ENCODE data around the gene TM2D1.
"Not testable (repeated sequence)": the region's sequence is repeated elsewhere in the genome, so short reads cannot be mapped to it uniquely, and the experiment has no call there.

TM2D1 gene

DNA sequence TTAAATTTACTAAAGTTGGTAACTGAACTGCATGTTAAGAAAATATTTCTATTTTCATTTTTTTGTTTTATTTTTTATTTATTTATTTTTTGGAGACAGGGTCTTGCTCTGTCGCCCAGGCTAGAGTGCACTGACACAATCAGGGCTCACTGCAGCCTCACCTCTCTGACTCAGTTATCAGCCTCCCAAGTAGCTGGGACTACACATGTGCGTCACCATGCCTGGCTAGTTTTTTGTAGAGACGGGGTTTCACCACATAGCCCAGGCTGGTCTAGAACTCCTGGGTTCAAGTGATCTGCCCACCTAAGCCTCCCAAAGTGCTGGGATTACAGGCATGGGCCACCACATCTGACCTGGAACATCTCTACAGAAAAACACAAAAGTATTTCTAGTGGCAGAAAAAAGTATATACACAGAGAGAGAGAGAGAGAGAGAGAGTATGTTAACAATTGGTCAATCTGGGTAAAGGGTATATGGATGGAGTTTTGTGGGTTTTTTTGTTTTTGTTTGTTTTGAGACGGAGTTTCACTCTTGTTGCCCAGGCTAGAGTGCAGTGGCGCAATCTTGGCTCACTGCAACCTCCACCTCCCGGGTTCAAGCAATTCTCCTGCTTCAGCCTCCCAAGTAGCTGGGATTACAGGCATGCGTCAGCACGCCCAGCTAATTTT is 5.8 kb downstream of the TM2D1 start:
- not testable (repeated sequence) for DNase-seq (ENCODE audit: low read depth, low spot score)

DNA sequence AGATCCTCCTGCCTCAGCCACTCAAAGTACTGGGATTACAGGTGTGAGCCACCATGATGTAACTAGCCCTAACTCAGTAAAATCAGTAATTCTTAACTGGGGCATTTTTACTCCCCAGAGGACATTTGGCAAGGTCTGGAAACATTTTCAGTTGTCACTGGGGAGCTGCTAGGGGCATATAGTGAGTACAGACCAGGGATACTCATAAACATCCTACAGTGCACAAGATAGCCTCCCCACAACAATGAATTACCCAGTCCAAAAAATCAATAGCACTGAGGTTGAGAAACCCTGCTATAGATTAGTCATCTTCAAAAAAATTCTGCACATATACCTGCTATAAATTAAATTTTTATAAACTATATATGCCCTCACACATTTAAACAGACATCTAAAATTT is 13.0 kb downstream of the TM2D1 start:
- DNase-seq (ENCODE audit: low read depth, low spot score) = no peak

DNA sequence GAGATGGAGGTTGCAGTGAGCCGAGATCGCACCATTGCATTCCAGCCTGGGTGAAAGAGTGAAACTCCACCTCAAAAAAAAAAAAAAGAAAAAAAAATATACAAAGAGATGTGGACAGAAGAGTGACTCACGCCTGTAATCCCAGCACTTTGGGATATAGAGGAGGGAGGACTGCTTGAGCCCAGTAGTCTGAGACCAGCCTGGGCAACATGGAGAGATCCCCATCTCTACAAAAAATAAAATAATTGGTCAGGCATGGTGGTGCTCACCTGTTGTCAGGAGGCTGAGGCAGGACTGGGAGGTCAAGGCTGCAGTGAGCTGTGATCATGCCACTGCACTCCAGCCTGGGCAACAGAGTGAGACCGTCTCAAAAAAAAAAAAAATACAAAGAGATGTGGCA is 13.7 kb downstream of the TM2D1 start:
- DNase-seq (ENCODE audit: low read depth, low spot score) = not testable (repeated sequence)

DNA sequence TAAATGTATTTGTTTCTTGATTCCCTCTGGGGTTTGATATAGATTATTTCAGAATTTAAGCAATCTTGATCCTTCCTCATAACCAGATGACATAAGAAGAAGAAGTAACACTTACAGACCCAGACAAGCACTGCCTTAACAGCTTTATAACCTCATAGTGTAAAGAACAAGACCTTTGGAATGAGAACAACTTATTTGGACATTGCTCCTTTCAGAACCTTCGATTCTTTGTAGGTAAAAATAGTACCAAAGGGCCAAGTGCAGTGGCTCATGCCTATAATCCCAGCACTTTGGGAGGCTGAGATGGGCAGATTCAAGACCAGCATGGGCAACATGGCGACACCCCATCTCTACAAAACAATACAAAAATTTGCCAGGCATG is 15.0 kb downstream of the TM2D1 start:
- no peak for DNase-seq (ENCODE audit: low read depth, low spot score)

DNA sequence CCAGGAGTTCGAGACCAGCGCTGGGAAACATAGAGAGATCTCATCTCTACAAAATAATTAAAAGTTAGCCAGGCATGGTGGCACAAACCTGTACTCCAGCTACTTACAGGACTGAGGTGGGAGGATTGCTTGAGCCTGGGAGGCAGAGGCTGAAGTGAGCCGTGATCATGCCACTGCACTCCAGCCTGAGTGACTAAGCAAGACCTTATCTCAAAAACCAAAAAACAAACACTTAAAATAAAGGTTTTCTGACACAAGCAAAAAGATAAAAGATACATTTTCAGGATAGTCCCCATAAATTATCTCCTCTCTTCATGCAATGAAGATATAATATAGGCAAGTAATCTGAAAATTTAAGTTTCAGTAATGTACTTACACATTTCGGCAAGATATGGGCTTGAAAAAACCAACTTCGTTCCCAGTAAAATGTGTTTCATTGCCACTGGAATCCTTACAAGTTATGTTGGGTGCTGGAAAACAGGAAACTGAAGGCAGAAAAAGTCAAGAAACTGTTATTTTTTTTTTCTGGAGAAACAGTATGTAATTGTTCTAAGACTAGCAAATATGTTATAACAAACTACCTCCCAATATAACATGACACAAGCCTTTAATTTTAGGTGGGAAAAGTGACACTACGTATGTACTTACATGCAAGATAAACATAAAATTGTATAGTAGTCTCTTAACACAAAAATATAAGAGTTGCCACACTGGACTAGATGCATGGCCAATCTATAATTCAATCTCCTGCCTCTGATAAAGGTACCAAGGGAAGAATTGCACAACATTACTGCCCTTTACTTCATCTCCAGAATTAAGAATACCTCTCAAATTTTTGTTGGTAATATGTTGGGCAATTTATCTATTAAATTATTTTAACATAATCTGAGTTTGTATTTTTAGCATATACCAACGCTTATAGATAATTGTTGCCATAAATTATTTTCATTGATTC is 15.7 kb downstream of the TM2D1 start:
- DNase-seq (ENCODE audit: low read depth, low spot score) = no peak

DNA sequence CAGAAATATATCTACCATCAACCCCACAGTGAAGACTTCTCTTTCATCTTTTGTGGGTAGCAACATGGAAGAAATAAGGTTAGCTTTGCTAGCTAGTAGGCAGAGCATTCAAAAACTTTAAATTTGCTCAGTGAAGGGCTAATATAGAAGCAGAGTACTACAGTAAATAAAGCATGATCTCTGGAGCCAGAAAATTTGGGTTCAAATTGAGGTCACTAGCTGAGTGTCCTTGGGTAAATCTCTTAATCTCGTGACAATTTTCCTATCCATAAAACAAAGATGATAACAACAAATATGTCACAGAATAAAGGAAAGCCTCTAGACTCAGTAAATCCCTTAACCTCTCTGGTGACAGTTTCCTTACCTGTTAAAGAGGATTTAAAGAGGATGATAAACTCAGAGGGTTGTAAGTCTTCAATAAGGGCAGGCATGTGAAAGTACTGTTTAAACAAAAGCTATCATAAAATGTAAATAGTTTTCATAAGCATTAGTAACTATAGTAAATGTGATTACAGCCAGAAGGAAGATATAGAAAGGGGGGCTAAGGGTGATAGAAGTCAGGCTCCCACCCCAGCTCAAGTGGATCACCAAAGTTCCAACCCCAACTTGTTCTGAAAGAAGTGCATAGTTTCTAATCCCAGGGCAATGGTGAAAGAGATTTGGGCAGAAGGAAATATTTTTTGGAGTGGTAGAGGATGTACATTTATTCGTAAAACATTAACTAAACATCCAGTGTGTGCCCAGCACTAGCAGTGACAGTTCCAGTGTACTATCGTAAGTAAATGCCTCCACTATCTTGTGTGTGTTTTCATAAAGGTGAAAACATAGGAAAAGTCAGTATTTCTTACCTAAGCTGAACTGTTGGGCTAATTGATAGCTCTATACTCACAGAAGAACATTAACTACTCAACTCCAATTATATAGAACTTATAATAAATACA is 24.8 kb downstream of the TM2D1 start:
- no peak for DNase-seq (ENCODE audit: low read depth, low spot score)

DNA sequence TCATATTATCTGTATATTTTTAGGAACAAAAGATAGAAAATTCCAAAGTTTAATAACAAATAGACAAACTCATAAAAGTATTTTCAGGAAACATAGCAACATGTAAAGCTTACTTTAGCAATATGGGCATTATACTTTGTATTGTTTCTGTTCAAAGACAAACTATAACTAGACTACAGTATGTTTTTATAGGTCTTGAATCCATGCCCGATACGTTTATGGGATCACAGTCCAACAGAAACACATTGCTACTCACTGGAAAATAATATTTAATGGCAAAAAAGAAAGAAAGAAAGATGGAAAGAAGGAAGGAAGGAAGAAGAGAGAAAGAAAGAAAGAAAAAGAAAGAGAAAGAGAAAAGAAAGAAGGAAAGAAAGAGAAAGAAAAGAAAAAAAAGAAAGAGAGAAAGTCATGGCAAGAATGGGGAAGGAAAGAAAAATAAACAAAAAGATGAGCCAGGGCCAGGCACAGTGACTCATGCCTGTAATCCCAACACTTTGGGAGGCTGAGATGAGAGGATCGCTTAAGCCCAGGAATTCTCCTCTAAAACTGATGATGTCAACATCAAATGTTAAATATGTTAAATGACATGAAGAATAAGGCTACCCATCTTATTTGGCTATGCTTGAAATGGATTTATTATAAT is 32.7 kb downstream of the TM2D1 start:
- peak; percentile 10 for DNase-seq (ENCODE audit: low read depth, low spot score)

DNA sequence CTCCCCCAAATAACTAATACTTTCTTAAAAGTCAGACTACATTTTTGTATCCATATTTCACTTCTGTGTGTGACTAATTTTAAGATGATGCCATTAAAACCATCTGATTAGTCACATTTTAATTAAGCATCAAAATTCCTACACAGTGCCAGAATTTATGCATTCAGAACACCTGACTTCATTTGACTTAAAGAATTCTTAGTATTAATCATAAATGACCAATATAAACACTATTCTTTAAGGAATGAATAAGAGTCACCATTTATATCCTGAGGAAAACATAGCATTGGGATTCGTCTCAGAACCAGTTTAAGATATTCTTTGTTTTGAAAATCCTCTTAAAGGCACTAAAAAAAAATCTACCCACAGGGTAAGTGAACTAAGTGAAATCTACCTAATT is 37.0 kb downstream of the TM2D1 start:
- DNase-seq (ENCODE audit: low read depth, low spot score) = no peak

DNA sequence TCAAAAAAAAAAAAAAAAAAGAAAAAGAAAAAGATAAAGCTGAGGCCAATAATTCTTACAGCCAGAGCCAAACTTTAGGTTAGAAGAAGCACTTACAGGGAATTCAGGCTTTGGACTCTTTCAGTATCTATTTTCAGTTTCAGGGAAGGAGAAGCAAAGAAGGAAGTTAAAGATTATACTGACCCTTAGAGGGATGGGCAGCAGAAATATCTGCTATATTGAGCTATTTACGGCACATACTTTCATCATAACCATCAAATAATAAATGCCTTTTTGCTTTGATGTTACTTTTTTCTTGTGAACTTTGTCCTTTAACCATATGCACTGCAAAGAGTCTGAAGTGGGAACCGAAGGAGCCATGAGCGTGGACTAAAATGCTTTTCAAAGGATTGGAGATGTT is 42.0 kb downstream of the TM2D1 start:
- no peak for DNase-seq (ENCODE audit: low read depth, low spot score)

DNA sequence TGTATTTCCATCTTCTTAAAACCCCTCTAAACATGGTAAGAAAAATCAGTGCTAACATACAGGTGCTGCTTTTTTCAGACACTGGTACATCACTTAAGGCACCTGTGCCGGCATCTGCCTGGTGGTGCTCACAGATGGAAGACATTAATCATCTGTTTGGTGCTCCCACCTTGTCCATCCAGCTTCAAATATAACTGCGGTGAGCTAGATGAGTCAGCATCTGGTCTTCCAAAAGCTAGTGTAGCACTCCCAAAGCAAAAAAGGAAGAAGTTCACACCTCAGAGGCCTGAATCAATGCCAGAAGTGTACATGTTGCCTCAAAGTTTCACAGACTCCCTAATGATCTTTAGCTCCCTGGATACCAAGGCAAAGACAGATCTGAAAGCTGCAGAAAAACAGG is 44.4 kb downstream of the TM2D1 start:
- DNase-seq (ENCODE audit: low read depth, low spot score) = no peak

DNA sequence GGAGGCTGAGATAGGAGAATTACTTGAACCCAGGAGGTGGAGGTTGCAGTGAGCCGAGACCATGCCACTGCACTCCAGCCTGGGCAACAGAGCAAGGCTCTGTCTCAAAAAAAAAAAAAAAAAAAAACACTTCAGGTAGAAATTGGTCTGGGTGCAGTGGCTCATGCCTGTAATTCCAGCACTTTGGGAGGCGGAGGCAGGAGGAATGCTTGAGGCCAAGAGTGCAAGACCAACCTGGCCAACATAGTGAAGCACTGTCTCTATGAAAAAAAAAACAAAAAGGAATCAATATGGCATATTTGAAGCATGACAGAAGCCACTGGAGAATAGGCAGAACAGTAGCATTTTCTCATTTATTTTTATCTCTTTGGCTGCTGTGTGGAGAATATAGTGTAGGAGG is 48.1 kb downstream of the TM2D1 start:
- not testable (repeated sequence) for DNase-seq (ENCODE audit: low read depth, low spot score)

DNA sequence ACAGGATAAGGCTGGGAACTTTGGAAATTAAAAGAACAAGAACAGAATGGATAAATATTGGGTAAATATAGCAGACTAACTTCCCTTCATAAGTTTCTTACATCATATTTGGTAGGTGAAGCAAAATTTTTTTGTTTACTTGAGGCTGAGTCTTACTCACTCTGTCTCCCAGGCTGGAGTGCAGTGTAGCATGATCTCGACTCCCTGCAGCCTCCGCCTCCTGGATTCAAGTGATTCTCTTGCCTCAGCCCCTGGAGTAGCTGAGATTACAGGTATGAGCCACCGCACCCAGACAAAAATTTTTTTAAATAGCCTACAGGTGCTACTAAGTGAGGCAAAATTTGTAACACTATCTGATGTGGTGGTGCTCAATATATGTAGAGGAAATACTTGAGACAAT is 50.7 kb downstream of the TM2D1 start:
- DNase-seq (ENCODE audit: low read depth, low spot score) = no peak

DNA sequence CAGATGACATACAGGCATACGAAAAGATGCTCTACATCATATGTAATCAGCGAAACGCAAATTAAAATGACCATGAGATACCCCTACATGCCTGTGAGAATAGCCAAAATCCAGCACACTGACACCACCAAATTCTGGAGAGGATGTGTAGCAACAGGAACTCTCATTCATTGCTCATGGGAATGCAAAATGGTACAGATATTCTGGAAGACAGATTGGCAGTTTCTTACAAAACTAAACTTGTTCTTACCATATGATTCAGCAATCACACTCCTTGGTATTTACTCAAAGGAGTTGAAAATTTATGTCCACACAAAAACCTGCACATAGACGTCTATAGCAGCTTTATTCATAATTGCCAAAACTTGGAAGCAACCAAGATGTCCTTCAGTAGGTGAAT is 52.6 kb downstream of the TM2D1 start:
- no peak for DNase-seq (ENCODE audit: low read depth, low spot score)

DNA sequence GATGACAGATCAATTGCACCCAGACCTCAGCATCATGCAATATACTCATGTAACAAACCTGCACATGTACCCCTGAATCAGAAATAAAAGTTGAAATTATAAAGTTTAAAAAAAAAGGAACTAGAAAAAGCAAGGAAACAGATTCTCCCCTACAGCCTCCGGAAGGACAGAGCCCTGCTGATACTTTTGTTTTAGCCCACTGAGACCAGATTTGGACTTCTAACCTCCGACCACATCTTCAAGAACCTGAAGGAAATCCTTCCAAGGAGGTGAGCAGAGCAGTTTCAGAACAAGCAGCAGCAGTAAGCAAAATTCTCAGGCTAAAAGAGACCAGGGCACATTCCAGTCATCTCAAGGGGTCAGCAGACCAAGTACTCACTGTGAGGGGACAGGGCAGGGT is 54.5 kb downstream of the TM2D1 start:
- no peak for DNase-seq (ENCODE audit: low read depth, low spot score)

DNA sequence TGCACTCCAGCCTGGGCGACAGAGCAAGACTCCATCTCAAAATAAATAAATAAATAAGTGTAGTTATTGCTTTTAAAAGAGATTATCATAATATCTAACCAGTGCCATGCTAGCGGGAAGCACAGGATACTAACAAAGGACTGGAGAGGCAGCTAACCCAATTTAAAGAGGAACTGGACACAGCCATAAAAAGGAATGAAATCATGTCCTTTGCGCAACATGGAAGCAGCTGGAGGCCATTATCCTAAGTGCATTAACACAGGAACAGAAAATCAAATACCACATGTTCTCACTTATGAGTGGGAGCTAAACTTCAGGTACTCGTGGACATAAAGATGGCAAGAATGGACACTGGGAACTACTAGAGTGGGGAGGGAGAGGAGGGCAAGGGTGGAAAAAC is 54.9 kb downstream of the TM2D1 start:
- DNase-seq (ENCODE audit: low read depth, low spot score) = no peak

DNA sequence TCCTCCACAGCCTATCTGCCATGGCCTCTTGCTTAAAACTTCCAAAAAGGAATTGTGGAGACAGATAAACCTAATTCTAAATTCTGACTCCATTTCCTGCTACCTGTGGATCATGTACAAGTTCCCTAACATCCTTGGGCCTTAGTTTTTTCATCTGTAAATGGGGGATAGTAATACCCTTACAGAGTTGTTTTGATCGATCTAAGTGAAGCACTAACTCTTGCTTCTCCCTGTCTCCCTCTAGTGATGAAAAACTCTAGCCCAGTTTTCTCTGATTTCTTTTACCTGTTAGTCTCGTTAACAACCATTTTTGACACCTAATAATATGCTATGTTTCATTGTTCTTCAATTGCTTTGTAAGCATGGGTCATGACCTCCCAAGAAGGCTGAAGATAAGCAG is 65.9 kb downstream of the TM2D1 start:
- DNase-seq (ENCODE audit: low read depth, low spot score) = no peak

DNA sequence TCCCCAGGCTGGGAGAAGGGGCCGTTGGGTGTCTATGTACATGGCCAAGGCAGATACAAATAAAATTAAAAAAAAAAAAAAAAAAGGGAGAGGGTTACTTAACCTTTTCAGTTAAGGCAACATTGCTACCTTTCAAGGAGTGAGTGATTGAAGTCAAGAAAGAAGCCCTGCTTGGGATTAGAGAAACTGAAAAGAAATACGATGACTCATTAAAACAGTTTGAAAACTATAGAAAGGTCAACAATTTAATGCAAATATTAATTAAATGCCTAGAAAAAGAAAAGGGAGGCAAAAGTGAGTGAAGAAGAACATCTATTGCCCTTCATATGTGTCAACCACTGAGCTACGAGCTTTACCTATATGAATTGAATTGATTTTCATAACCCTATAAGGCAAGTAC is 69.5 kb downstream of the TM2D1 start:
- no peak for DNase-seq (ENCODE audit: low read depth, low spot score)

DNA sequence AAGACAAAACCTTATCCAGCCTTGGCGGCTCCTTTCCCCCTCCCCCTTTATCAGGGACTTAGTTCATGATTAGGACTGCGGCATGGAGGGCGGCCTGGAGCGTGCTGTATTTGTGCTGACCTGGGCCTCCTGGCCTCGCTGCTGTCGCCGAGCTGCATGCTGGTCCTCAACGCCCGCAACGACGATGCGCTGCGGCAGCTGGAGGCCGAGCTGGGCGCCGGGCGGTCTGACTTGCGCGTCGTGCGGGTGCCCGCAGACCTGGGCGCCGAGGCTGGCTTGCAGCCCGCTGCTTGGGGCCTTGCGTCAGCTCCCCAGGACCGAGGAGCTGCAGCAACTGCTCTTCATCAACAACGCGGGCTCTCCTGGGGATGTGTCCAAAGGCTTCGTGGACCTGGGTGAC is 70.9 kb downstream of the TM2D1 start:
- no peak for DNase-seq (ENCODE audit: low read depth, low spot score)

DNA sequence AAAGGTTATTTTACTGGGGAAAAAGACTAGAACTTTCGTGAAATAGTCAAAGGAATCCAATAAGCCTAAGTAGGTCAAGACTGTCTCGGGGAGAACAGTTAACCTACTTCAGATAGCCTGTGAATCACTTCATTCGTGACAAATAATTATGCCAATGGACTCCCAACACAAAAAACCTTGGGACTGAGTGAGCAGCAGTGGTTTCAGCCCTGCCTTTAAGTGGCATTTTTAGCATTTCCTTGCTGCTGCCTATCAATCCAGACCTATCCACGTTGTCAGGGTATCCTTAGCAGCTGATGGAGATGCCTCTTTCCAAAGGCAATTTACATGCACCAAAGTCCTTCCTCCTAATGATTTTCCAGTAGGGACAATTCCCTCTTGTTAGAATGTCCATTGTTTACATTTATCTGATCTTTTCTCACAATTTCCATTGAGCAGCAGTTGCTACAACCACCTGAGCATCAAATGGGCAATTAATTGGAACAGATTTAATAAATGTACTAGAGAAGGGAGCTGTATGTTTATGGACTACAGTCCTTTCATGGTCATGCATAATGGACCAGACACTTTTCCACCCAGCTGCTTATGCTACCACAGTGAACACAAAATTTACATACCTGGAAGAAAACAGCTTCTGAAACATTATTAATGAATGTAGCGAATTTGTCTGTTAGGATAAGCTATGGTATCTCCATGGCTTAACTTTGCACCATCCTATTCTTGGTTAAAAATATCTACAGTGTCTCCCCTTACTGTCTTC is 75.8 kb downstream of the TM2D1 start:
- DNase-seq (ENCODE audit: low read depth, low spot score) = no peak

DNA sequence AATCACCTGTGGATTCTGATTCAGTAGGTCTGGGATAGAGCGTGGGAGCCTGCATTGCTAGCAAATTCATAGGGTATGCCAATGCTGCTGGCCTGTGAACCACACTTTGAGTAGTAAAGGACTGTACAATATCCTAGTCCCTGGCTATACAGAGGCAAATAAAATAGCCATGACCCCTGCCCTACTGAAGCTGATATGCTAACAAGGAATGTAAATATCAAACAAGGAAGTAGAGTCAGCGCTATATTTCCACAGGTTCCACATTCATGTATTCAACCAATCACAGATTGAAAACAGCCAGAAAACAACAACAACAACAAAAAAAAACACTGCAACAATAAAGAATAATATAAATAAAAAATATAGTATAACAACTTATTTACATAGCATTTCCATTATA is 77.8 kb downstream of the TM2D1 start:
- no peak for DNase-seq (ENCODE audit: low read depth, low spot score)

DNA sequence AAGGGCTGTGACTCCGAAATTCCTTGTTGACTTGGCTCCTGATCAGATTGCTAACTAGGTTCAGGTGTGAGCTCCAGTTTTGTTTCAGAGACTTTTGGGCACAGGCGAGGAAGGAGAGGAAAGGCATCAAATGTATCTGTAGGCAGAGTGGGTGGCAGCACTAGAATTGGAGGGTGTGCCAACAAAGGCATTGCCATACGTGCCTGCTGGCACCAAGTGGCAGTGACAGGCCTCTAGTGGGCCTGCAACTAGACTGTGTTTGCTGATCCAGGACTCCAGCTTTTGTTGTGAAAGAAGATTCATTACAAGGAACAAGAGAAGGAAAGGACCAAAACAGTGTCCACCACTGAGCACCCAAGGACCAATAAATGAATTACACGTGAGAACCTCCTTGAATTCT is 79.5 kb downstream of the TM2D1 start:
- DNase-seq (ENCODE audit: low read depth, low spot score) = no peak
